ENCODE measurements around the gene CNR2.
A peak's percentile ranks its signal among the peaks of the same experiment; 100 is the strongest.

CNR2 gene

DNA sequence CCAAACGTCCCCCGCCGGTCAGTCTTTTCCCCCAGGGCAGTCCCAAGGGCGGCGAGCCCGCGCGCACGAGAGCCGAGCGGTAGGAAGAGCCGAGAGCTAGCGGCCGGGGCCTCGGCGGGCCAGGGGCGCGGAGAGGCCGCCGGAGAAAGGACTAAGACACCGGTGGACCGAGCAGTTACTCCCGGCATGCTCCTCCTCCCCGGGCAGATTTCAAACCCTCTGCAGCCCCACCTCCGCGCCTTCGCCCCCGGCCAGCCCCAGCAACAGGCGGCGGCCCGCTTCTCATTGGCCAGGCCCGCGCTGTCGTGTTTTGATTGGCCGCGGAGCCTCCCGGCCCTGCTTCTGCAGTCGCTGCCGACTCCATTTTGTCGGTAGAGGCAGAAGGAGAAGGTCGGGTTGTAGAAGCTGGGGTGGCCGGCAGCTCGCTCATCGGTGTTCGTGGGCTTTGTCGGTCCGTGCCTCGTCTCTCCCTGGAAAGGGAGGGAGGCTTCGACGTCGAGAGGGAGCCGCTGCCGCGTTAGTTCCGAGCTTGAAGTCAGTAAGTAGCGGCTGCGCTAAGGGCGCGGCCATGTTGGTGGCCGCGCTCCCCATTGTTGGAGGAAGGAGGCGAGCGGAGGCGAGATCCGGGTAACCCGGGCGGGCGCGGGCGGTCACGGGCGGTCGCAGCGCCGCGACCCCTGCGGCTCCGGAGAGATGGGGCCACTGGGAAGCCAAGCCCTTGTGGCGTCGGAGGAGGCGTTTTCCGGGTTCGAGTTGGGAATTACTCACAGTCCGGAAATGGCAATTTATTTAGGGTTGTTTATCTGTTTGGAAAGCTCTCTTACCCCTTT, 46.5 kb upstream of the CNR2 start, which contains the start of gene PNRC2:
TSS of gene PNRC2 (plus strand) at position 368 of the 830 bp plus-strand sequence. CDS start 1,630 bp downstream, outside the sequence.
- CTCF ChIA-PET: interaction anchor here (0.7 to 0.9 kb wide), 2 partner anchors 51 to 149 kb away, joined by 3 read pairs; no protein-coding TSS in a partner anchor
- no peaks in the 10 kb centered on the region for H3K4me1 ChIP-seq (ENCODE audit: control insufficient read depth, insufficient read depth, low read length)
- POLR2A ChIA-PET: interaction anchor here (0.6 to 3.2 kb wide), 16 partner anchors 8 to 836 kb away, joined by 3 to 24 read pairs (median 4); partner anchors contain the start of genes HMGCL, MYOM3 and SRSF10
- H3K9me3 ChIP-seq (ENCODE audit: control insufficient read depth, insufficient read depth, low read depth, low read length): no peaks in the 10 kb centered on the region
- H3K36me3 ChIP-seq (ENCODE audit: control insufficient read depth in 2 of 2, insufficient read depth in 1 of 2, low read length in 2 of 2): peaks cover 6 to 35% of the 10 kb centered on the region in 2 experiments; a peak in 2 of 3 replicates
- H3K4me3 ChIP-seq (ENCODE audit: low read depth, low read length): peak within 1 kb of the TSS; percentile 83
- H3K27ac ChIP-seq (ENCODE audit: extremely low read depth, low read depth, low read length): peak within 1 kb of the TSS; percentile 98
- no peak for TF ChIP-seq ZNF670 (tag by site-specific recombination; IDR thresholded peaks at IDR 0.05; ENCODE audit: low read depth)
- no peak for TF ChIP-seq ZNF223 (tag by site-specific recombination; IDR thresholded peaks at IDR 0.05)
- no peak for TF ChIP-seq PRDM2 (tag by site-specific recombination; IDR thresholded peaks at IDR 0.05; ENCODE audit: borderline replicate concordance)
- TF ChIP-seq ZBTB10 (tag by site-specific recombination; IDR thresholded peaks at IDR 0.05): peak; percentile 79
- TF ChIP-seq ZNF341 (tag by site-specific recombination; IDR thresholded peaks at IDR 0.05; ENCODE audit: low read depth): peak; percentile 96
- no peak for TF ChIP-seq ZSCAN23 (tag by site-specific recombination; IDR thresholded peaks at IDR 0.05)
- TF ChIP-seq REPIN1 (tag by site-specific recombination; IDR thresholded peaks at IDR 0.05; ENCODE audit: low read depth): no peak
- TF ChIP-seq KLF7 (tag by site-specific recombination; IDR thresholded peaks at IDR 0.05; ENCODE audit: borderline replicate concordance): no peak; the same call in 1 of the 2 replicates
- TF ChIP-seq, protein P1, sequence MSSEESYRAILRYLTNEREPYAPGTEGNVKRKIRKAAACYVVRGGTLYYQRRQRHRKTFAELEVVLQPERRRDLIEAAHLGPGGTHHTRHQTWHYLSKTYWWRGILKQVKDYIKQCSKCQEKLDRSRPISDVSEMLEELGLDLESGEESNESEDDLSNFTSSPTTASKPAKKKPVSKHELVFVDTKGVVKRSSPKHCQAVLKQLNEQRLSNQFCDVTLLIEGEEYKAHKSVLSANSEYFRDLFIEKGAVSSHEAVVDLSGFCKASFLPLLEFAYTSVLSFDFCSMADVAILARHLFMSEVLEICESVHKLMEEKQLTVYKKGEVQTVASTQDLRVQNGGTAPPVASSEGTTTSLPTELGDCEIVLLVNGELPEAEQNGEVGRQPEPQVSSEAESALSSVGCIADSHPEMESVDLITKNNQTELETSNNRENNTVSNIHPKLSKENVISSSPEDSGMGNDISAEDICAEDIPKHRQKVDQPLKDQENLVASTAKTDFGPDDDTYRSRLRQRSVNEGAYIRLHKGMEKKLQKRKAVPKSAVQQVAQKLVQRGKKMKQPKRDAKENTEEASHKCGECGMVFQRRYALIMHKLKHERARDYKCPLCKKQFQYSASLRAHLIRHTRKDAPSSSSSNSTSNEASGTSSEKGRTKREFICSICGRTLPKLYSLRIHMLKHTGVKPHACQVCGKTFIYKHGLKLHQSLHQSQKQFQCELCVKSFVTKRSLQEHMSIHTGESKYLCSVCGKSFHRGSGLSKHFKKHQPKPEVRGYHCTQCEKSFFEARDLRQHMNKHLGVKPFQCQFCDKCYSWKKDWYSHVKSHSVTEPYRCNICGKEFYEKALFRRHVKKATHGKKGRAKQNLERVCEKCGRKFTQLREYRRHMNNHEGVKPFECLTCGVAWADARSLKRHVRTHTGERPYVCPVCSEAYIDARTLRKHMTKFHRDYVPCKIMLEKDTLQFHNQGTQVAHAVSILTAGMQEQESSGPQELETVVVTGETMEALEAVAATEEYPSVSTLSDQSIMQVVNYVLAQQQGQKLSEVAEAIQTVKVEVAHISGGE (tag by site-specific recombination; conservative IDR thresholded peaks at IDR 0.05; ENCODE audit: low read depth): peak; percentile 54
- no peak for TF ChIP-seq ZNF248 (tag by site-specific recombination; IDR thresholded peaks at IDR 0.05)
- TF ChIP-seq ZNF354C (tag by site-specific recombination; IDR thresholded peaks at IDR 0.05; ENCODE audit: borderline replicate concordance, low read depth): no peak
- TF ChIP-seq ELK4 (IDR thresholded peaks at IDR 0.05; ENCODE audit: borderline replicate concordance, low read depth, low read length): no peak
- no peak for TF ChIP-seq ZNF404 (tag by site-specific recombination; IDR thresholded peaks at IDR 0.05)
- TF ChIP-seq, protein P2, sequence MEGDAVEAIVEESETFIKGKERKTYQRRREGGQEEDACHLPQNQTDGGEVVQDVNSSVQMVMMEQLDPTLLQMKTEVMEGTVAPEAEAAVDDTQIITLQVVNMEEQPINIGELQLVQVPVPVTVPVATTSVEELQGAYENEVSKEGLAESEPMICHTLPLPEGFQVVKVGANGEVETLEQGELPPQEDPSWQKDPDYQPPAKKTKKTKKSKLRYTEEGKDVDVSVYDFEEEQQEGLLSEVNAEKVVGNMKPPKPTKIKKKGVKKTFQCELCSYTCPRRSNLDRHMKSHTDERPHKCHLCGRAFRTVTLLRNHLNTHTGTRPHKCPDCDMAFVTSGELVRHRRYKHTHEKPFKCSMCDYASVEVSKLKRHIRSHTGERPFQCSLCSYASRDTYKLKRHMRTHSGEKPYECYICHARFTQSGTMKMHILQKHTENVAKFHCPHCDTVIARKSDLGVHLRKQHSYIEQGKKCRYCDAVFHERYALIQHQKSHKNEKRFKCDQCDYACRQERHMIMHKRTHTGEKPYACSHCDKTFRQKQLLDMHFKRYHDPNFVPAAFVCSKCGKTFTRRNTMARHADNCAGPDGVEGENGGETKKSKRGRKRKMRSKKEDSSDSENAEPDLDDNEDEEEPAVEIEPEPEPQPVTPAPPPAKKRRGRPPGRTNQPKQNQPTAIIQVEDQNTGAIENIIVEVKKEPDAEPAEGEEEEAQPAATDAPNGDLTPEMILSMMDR (tag by site-specific recombination; IDR thresholded peaks at IDR 0.05): no peak; the same call in none of the 2 replicates
- no peak for TF ChIP-seq ZNF677 (tag by site-specific recombination; IDR thresholded peaks at IDR 0.05)
- no peak for TF ChIP-seq HIC1 (tag by site-specific recombination; IDR thresholded peaks at IDR 0.05)
- peak; percentile 81 for TF ChIP-seq EGR2 (tag by site-specific recombination; IDR thresholded peaks at IDR 0.05; ENCODE audit: low read depth)
- TF ChIP-seq ZNF837 (tag by site-specific recombination; IDR thresholded peaks at IDR 0.05): no peak

Data from HEK293 (cell line).